MV-4-11 (cell line): ENCODE data around the gene CCDC178.
A peak's percentile ranks its signal among the peaks of the same experiment; 100 is the strongest.
"Not testable (repeated sequence)": the region's sequence is repeated elsewhere in the genome, so short reads cannot be mapped to it uniquely, and the experiment has no call there.

Experiments
- DNase-seq: peaks from one replicate; lab custom pipeline; 2025; lab: John Stamatoyannopoulos, UW

Gene CCDC178

DNA sequence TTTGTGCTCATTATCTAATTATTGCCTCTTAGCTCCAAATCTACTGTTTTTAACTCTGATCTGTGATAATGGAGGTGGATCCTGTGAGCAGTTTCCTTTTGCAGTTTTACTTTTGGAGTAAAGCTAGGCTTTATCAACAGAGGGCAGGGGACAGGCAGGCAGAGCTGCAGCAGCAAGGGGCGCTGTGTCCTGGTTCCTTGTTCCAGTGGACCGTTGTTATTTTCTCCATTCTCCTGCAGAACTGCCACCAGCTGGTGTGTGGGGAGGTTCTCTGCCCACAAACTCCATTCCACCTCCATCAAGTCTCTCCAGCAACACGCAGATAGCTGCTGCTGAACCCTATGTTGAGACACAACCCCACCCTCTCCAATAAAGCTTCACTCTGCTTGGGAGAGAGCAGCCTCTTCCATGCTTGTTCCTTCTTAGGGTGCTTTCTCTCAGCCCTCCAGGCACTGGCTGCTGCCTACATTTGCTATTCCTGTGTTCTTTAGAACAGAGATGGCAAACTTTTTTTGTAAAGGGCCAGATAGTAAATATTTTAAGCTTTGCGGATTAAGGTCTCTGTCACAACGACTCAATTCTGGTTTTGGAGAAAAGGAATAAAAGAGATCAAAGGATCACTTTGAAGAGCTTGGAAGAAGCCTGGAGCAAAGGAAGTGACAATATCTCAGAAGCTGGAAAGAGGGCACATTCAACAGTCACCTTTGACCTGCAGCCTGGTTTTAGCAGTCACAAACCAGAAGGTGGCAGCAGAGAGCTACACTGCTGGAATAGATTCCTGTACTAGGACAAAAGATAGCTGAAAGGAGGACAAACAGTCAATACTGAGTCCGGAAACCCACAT lies 208.8 kb downstream of the CCDC178 start:
- DNase-seq, result peak; percentile 57

- no peak for DNase-seq
These were observed 228.2 kb downstream of the CCDC178 start for GRCh38 chr18:33212363-33212762.

- no peak for DNase-seq
These were observed 229.8 kb downstream of the CCDC178 start for GRCh38 chr18:33210575-33211189.

DNA sequence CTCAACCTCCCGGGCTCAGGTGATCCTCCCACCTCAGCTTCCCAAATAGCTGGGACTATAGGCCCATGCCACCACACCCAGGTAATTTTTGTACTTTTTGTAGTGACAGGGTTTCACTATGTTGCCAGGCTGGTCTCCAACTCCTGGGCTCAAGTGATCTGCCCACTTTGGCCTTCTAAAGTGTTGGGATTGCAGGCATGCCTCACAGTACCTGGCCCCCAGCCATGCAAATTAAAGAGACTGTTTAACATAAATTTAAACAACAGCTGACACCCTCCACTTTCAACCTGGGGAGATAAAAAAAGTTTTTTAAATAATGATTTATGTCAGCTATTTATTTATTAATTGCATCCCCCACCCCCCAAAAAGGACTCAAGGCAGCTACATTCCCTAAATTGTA lies 234.7 kb downstream of the CCDC178 start:
- DNase-seq, result no peak

- DNase-seq, result no peak
These were observed 239.0 kb downstream of the CCDC178 start for GRCh38 chr18:33201509-33201926.

DNA sequence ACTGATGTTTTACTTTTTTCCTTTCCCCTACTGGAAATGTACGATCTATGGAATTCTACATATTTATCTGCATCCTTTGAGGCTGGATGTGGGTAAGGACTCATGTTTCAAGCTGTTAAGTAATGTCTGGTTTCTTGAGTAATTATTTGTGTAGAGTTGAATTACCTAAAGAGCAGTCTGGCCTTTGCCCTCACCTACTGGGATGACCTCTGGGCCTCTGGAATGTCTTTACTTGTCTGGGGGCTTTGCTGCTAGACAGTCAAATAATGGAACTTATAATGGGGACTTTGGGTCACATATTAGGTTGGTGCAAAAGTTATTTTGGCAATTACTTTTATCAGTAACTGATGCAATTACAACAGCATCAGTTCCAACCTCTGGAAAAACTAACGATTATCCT lies 244.7 kb downstream of the CCDC178 start:
- no peak for DNase-seq

DNA sequence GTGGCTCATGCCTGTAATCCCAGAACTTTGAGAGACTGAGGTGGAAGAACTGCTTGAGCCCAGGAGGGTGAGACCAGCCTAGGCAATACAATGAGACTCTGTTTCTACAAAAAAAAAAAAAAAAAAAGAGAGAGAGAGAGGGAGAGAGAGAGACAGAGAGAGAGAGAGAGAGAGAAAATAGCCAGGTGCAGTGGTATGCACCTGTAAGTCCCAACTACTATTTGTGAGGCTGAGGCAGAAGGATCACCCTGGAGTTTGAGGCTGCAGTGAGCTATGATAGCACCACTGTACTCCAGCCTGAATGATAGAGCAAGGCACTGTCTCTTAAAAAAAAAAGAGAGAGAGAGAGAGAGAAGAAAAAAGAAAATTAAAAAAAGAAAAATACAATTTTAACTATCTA lies 245.7 kb downstream of the CCDC178 start:
- DNase-seq, result no peak

DNA sequence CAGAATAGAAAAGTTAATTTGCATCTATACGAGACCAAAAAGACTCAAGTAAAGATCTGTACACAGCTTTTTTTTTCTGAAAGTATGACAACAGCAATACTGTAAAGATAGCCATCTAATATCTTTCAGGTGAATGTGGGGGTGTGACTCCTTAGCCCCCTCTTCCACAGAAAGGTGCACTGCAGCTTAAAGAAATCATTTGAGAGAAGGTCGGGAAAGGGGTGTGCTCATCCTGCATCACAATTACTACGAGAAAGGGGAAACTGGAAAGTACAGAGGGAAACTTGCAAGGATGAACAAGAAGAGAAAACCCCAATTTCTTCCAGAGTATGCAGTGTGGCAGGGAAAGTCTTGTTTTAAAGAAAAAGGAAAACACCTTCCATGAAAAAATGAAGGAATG lies 255.6 kb downstream of the CCDC178 start:
- no peak for DNase-seq

DNA sequence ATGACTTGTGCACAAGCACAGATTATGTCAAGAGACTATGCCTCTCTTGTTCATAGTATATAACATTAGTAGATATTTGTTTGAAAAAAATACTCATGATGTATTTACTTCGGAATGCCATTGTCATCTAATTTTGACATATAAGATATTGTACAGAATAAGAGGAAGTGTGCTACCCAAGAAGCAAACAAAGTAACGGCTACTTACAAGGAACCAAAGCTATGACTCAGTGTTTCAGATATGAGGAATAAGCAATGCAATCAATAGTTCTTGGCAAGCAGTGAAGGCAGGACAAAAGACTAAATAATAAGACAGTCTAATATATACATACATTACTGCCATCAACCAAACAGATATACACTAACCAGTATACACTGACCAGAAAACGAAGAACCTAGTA lies 256.3 kb downstream of the CCDC178 start:
- DNase-seq, result peak; percentile 18

DNA sequence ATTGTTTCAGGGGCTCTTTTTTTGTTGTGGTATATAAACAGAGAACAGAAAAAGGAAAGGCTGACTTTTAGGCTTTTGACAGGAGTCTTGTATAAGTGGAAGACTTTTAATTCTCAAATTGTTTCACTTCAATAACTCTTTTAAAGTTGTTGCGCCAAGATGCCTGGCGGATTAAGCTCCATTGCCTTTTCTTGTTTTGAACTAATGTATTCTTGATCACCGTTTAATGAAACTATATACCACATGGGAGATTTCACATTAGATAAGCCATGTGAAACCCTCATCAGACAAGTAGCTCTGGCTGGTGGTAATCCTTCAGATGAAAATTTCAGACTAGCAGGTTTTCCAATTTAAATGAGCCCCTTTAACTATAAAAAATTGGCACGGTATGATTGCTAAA lies 257.4 kb downstream of the CCDC178 start:
- DNase-seq, result no peak

DNA sequence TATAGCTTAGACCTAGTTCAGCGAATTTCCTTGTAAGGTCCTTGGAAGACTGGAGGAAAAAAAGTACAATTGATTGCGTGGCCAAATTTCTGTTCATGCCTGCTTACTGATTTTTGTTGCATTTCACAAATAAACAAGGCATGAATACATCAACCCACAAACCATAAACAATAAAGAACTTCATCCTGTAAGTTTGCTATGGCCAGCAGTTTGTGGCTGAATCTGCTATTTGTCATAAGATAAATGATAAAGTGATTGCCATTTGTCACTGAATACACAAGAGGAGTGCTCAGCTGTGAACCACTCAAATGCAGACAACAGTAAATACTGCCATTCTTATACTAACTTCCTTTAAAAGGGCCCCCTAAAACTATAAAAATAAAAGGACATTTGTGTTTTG lies 259.5 kb downstream of the CCDC178 start:
- no peak for DNase-seq

DNA sequence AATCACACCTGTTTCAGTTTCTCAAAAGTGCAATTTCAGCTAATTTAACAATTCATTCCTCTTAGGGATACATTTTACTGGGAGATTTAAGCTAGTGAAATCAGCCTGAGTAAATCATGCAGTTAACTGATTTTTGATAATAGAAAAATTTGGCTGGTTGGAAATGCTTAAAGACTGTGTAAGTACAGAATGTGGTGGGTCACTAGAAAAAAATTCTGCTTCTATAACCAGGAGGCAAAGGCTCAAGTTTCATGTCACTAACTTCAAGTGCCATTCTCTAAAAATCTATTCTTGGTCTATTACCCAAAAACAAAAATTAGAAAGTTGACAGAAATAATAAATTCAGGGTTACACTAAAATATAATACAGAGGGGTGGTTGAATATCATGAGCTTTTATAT lies 271.3 kb downstream of the CCDC178 start:
- DNase-seq, result no peak

DNA sequence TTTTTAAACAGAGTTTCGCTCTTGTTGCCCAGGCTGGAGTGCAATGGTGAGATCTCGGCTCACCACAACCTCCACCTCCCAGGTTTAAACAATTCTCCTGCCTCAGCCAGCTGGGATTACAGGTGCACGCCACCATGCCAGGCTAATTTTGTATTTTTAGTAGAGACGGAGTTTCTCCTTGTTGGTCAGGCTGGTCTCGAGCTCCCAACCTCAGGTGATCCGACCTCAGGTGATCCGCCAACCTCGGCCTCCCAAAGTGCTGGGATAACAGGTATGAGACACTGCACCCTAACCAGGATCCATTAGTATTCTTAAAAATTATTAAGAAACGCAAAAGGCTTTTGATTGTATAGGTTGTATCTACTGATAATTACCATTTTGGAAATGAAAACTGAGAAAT lies 276.4 kb downstream of the CCDC178 start:
- DNase-seq, result not testable (repeated sequence)

GRCh38 chr18:33161131-33161530 lies 279.4 kb downstream of the CCDC178 start:
- no peak for DNase-seq

DNA sequence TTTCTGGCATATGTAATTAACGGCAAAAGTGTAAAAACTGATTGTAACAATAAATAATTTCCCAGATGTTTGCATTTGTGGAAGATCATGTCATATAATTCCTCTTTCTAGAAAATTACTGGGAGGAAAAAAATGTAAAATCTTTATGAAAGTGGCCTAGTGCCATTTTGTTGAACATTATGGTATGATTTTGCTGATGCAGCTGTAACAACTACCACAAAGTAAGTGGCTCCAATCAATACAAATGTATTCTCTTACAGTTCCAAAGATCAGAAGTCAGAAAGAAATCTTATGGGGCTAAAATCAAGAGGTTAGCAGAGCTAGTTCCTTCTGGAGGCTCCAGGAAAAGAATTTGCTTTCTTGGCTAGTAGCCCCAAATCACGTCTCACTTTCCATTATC lies 281.4 kb downstream of the CCDC178 start:
- DNase-seq, result no peak

DNA sequence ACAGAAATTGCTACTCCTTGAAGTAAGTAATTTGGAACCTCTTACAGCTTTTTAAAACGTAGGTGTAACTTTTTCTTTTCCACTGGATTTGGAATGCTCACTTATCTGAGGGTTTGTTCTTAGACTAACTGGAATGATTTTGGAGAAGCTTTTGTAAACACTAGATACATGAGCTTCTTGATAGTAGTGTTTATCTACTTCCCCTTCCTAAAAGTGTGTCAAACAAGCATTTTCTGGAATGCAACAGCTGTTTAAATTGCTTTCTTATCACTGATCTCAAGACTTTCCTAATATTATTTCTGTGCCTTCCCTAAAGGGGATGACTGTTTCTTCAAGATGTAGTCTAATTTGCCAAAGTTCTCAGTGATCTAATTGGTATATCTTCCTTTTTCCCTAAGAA lies 282.6 kb downstream of the CCDC178 start:
- DNase-seq, result no peak

GRCh38 chr18:33156906-33157470 lies 283.5 kb downstream of the CCDC178 start:
- no peak for DNase-seq

DNA sequence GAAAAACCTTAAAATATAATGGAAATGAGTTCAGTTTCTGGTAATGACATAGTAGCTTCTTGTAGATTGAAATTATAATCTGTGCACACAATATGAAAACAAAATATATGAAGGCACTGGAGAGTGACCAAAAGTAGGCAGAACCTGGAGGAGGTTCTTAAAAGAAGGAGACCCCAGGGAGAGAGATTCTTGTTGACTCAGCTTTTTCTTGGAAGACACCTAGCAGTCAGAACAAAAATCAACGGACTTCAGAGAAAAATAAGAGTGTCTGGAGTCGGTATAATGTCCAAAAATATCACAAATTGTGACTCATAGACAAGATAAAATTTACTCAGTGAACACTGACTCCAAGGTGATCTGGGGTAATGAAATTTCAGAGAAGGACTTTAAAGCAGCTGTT lies 286.5 kb downstream of the CCDC178 start:
- no peak for DNase-seq

DNA sequence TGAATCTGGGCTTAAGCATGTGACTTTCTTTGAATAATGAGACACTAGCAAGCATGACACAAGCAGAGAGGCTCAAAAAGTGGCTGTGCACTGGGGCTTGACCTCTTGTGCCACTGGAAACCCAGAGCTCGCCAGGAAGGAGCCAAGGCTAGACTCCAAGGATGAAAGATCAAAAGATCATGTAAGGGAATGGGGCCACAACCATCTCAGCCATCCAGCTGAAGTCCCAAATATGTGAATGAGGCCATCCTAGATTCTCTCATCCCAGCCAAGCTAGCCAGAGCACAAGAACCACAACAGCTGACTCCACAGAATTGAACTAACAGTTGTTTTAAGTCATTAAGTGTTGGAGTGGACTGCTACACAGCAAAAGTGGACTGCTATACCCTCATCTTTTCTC lies 288.1 kb downstream of the CCDC178 start:
- no peak for DNase-seq

- not testable (repeated sequence) for DNase-seq
These were observed 292.7 kb downstream of the CCDC178 start for GRCh38 chr18:33147811-33148210.

GRCh38 chr18:33146014-33146413 lies 294.5 kb downstream of the CCDC178 start:
- DNase-seq, result peak; percentile 67

GRCh38 chr18:33135951-33136660 lies 304.4 kb downstream of the CCDC178 start:
- DNase-seq, result no peak

DNA sequence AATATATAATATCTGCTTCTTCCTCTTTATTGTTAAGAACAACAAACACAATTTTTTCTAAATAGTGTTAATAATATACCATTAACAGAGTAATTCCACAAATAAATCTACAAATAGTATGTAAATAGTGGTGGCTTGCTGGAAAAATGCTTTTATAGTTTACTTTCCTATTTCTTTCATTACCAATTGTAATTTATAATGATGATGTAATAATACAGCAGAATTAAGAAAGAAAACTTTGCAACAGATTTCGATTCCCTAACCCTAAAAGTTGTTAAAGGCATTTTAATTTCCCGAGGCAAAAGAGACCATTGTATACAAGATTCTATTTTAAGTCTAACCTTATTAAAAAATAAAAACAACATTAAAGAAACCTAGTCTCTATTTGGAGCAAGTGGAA lies 307.9 kb downstream of the CCDC178 start:
- DNase-seq, result no peak
